Right lobe of liver (tissue), 6 donors: Measurements from ENCODE around the gene PTPRD. TPM values are rescaled to one million over a fixed set of nuclear protein-coding genes. Genes with fewer than 3 reads are reported as not detected.

Source experiments
- ATAC-seq, 4 donors: fragments of 200-7000 bp; cut with Tn5 transposase; one replicate each; pipeline ENCODE4 v1.9.1; 2020; ENCODE audit warnings: mild to moderate bottlenecking in 4 of 4, moderate library complexity in 4 of 4
- DNase-seq, 3 donors: peaks; one replicate each; pipeline ENCODE4 v3.0.0-alpha.2; 2020
- H3K27ac ChIP-seq, 3 donors: fragments of 200-600 bp; one replicate each; pipeline ENCODE4 v1.8.0; 2022
- H3K27me3 ChIP-seq, 2 donors: fragments of 200-600 bp; one replicate each; pipeline ENCODE4 v1.8.0; 2022
- H3K36me3 ChIP-seq, 4 donors: fragments of 200-600 bp; sonication (generic) in 1 of 4; one replicate each; pipeline versions ENCODE4 v1.5.1 to v1.8.0; 2017 to 2022; ENCODE audit warnings: control low read depth in 1 of 4
- H3K4me1 ChIP-seq, 4 donors: fragments of 200-600 bp; sonication (generic) in 1 of 4; one replicate each; pipeline versions ENCODE4 v1.5.1 to v1.8.0; 2017 to 2022; ENCODE audit warnings: control low read depth in 1 of 4
- H3K4me3 ChIP-seq, 3 donors: fragments of 200-600 bp; one replicate each; pipeline ENCODE4 v1.8.0; 2022
- H3K9me3 ChIP-seq, 4 donors: fragments of 200-600 bp; sonication (generic) in 1 of 4; one replicate each; pipeline versions ENCODE4 v1.5.1 to v1.8.0; 2017 to 2022; ENCODE audit warnings: control low read depth in 1 of 4
- POLR2A ChIP-seq: fragments of 450-650 bp; IDR thresholded peaks from one replicate; pipeline ENCODE4 v1.6.1; 2017; ENCODE audit warnings: antibody characterized with exemption, mild to moderate bottlenecking
- WGBS: methylation state at CpG from one replicate; pipeline ENCODE4 v1.1.6; 2018; ENCODE audit warnings: low coverage, low lambda C conversion rate; ENCODE audit not compliant: insufficient coverage; ENCODE audit errors: missing lambda C conversion rate; 5-methylcytosine and 5-hydroxymethylcytosine counted together
- intact Hi-C, 2 donors: fragments of 100-400 bp; cut with DNase I; formaldehyde crosslinking; loops; one replicate each; pipeline versions ENCODE4 v1.11.2 to v1.14.1; 2022
- total RNA-seq, 6 experiments: library from RNA; depleted of rRNA in 2 of 6; stranded (reverse); fragments of >200 nt in 2 of 6; fragmentation: NEBNext Ultra II Directional in 3 of 6; extraction: Animal tissue kit (Norgen Biotek cat#: 25700) in 3 of 6; gene quantifications; one replicate each; pipeline versions ENCODE4 v1.1.0 to v1.2.4, GENCODE V29; 2016 to 2023
- TF ChIP-seq, protein P1 (sequence below), 4 donors: fragments of 200-600 bp in 3 of 4; fragments of 450-650 bp in 1 of 4; IDR thresholded peaks; one replicate each; pipeline versions ENCODE4 v1.5.1 to v1.8.0; 2016 to 2022; ENCODE audit warnings: antibody characterized with exemption in 4 of 4, mild to moderate bottlenecking in 2 of 4
- donor health status: DM: no; HTN: yes; CAD: no.
- donor health status: DM: no; HTN: no; CAD: no.
- donor health status: DM: no; HTN: no; CAD: no.
- donor health status: DM: no; HTN: yes; CAD: no.
- donor health status: DM: no; HTN: yes; CAD: no.

Gene PTPRD
- total RNA-seq, 6 experiments from 2014 or later, result 5.4 to 29.8 (median 13.9) TPM

- 45% methylated on average over 1 of the region's 1 CpG for WGBS
- intact Hi-C loops, result no loop called here
- no peaks in the 10 kb centered on the region for H3K9me3 ChIP-seq
- TF ChIP-seq, protein P1, sequence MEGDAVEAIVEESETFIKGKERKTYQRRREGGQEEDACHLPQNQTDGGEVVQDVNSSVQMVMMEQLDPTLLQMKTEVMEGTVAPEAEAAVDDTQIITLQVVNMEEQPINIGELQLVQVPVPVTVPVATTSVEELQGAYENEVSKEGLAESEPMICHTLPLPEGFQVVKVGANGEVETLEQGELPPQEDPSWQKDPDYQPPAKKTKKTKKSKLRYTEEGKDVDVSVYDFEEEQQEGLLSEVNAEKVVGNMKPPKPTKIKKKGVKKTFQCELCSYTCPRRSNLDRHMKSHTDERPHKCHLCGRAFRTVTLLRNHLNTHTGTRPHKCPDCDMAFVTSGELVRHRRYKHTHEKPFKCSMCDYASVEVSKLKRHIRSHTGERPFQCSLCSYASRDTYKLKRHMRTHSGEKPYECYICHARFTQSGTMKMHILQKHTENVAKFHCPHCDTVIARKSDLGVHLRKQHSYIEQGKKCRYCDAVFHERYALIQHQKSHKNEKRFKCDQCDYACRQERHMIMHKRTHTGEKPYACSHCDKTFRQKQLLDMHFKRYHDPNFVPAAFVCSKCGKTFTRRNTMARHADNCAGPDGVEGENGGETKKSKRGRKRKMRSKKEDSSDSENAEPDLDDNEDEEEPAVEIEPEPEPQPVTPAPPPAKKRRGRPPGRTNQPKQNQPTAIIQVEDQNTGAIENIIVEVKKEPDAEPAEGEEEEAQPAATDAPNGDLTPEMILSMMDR (IDR thresholded peaks at IDR 0.05), result no peak
- no peak for TF ChIP-seq POLR2A
- DNase-seq (no peak), ATAC-seq (no peak)
- H3K4me3 ChIP-seq, result no peak overlapping the region
- H3K27ac ChIP-seq, result no peak overlapping the region
- no peaks in the 10 kb centered on the region for H3K27me3 ChIP-seq
- H3K36me3 ChIP-seq, result no peaks in the 10 kb centered on the region
- no peaks in the 10 kb centered on the region for H3K4me1 ChIP-seq
Measured at GRCh38 chr9:10015755-10016154, 597.0 kb downstream of the PTPRD start.

DNA sequence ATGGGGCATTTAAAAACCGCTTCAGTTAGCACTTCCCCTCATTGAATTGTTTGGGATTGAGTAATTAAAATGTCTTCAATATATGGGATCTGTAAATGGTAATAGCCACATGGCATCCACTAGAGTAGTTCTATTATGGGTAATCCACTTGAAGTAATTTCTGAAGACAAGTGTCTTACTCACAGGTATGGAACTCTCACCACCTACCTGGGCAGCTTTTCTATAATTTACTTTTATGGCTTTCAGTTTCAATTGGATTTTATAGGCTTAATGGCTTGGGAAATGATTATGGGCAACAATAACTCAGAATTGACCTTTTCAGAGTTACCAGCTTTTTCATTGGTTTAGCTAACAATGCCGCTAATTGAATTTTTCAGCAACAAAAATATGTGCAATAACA, 597.9 kb downstream of the PTPRD start:
- DNase-seq (no peak), ATAC-seq (no peak)
- TF ChIP-seq, protein P1 (IDR thresholded peaks at IDR 0.05), result no peak
- TF ChIP-seq POLR2A, result no peak
- Histone ChIP-seq H3K27ac (no peak overlapping the region), H3K4me1 (no peaks in the 10 kb centered on the region), H3K27me3 (no peaks in the 10 kb centered on the region), H3K36me3 (no peaks in the 10 kb centered on the region), H3K4me3 (no peak overlapping the region), H3K9me3 (no peaks in the 10 kb centered on the region)
- intact Hi-C loops, result no loop called here
- WGBS, result 57% methylated on average over 2 of the region's 2 CpGs

DNA sequence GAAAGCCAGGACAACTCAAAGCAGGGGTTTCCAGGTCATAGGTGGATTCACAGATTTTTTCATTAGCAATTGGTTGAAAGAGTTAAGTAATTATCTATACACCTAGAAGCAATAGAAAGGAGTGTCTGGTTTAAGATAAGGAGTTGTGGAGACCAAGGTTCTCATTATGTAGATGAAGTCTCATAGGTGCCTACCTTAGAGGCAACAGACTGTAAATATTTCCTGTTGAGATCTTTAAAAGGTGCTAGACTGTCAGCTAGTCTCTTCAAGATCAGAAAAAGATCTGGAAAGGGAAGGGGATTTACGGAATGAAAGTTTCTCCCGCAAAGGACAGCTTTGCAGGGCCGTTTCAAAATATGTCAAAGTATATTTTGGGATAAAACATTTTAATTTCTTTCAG, 603.4 kb downstream of the PTPRD start:
- Histone ChIP-seq H3K27me3 (no peaks in the 10 kb centered on the region), H3K36me3 (no peaks in the 10 kb centered on the region), H3K9me3 (no peaks in the 10 kb centered on the region), H3K27ac (no peak overlapping the region), H3K4me3 (no peak overlapping the region), H3K4me1 (no peaks in the 10 kb centered on the region)
- TF ChIP-seq POLR2A, result no peak
- TF ChIP-seq, protein P1 (IDR thresholded peaks at IDR 0.05), result no peak
- WGBS, result 66% methylated on average over 3 of the region's 3 CpGs
- intact Hi-C loops, result no loop called here
- ATAC-seq (no peak), DNase-seq (no peak)

DNA sequence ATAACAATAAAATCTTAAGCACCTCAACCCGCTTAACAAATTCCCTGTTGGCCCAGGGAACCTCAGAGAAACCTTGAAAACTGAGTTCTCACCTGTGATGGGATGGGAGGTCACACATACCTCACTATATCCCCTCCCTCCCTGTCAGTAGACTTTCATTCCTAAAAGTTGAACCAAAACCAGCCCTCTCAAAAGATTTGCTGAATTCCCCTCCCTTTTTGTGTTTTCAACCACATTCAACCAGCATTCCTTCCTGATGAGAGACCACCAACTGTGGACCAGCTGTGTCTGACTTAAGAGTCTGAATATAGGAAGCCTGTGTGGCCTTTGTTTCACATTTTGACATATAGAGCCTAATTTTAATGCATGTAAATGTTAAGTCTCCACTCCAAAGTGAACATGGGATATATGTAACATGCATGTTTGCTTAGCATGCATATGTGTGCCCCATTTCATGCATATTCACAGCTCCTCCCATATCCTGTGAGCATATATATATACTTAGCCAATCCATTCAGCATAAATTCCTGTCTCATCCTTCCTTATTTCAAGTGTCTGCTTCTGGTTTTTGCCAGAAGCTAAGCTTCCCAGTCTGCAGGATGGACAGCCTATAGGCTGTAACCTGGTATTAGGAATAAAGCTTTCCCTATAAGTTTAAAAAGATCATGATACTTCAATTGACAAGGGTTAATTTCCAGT, 604.6 kb downstream of the PTPRD start:
- Histone ChIP-seq H3K9me3 (no peaks in the 10 kb centered on the region), H3K4me1 (no peaks in the 10 kb centered on the region), H3K4me3 (no peak overlapping the region), H3K27me3 (no peaks in the 10 kb centered on the region), H3K27ac (no peak overlapping the region), H3K36me3 (no peaks in the 10 kb centered on the region)
- ATAC-seq, result no peak
- no peak for DNase-seq
- TF ChIP-seq, protein P1 (IDR thresholded peaks at IDR 0.05), result no peak
- no peak for TF ChIP-seq POLR2A
- 13% methylated on average over 1 of the region's 1 CpG for WGBS
- intact Hi-C loops, result no loop called here
